Measurements from ENCODE around the gene PLD3. TPM values are rescaled to one million over a fixed set of nuclear protein-coding genes. Genes with fewer than 3 reads are reported as not detected.

Gene PLD3
- total and polyA plus RNA-seq, 2 experiments from 2014 or later: 181 to 490 TPM

DNA sequence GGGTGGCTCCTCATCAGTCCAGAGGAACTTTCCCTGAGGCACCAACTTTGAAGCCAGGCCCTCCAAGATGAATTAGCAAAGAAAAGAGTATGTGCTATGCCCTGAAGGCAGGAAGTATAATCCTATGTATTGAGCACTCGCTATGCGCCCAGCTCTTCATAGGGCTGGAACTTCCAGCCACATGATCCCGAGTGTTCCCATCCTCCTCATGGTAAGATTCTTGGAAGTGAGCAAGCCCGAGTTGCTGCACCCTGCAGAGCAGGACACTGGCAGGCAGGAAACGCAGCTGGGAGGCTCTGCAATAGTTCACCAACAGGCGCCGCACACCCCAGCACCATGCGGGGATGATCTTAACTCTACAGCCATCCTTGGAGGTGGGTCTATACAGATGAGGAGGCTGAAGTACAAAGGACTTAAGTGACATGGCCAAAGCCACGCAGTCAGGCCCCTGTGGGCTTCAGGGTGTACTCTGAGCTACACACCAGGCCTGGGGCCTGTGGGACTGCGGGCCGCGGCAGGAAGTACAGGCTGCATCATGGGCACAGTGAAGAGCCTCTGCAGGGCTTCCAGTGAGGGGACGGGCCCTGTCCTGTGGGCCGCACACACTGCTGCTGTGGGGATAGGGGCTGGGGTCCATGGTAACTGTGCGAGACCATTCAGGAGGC, 25.4 kb upstream of the PLD3 start (continued):
- TF ChIP-seq, protein P1, sequence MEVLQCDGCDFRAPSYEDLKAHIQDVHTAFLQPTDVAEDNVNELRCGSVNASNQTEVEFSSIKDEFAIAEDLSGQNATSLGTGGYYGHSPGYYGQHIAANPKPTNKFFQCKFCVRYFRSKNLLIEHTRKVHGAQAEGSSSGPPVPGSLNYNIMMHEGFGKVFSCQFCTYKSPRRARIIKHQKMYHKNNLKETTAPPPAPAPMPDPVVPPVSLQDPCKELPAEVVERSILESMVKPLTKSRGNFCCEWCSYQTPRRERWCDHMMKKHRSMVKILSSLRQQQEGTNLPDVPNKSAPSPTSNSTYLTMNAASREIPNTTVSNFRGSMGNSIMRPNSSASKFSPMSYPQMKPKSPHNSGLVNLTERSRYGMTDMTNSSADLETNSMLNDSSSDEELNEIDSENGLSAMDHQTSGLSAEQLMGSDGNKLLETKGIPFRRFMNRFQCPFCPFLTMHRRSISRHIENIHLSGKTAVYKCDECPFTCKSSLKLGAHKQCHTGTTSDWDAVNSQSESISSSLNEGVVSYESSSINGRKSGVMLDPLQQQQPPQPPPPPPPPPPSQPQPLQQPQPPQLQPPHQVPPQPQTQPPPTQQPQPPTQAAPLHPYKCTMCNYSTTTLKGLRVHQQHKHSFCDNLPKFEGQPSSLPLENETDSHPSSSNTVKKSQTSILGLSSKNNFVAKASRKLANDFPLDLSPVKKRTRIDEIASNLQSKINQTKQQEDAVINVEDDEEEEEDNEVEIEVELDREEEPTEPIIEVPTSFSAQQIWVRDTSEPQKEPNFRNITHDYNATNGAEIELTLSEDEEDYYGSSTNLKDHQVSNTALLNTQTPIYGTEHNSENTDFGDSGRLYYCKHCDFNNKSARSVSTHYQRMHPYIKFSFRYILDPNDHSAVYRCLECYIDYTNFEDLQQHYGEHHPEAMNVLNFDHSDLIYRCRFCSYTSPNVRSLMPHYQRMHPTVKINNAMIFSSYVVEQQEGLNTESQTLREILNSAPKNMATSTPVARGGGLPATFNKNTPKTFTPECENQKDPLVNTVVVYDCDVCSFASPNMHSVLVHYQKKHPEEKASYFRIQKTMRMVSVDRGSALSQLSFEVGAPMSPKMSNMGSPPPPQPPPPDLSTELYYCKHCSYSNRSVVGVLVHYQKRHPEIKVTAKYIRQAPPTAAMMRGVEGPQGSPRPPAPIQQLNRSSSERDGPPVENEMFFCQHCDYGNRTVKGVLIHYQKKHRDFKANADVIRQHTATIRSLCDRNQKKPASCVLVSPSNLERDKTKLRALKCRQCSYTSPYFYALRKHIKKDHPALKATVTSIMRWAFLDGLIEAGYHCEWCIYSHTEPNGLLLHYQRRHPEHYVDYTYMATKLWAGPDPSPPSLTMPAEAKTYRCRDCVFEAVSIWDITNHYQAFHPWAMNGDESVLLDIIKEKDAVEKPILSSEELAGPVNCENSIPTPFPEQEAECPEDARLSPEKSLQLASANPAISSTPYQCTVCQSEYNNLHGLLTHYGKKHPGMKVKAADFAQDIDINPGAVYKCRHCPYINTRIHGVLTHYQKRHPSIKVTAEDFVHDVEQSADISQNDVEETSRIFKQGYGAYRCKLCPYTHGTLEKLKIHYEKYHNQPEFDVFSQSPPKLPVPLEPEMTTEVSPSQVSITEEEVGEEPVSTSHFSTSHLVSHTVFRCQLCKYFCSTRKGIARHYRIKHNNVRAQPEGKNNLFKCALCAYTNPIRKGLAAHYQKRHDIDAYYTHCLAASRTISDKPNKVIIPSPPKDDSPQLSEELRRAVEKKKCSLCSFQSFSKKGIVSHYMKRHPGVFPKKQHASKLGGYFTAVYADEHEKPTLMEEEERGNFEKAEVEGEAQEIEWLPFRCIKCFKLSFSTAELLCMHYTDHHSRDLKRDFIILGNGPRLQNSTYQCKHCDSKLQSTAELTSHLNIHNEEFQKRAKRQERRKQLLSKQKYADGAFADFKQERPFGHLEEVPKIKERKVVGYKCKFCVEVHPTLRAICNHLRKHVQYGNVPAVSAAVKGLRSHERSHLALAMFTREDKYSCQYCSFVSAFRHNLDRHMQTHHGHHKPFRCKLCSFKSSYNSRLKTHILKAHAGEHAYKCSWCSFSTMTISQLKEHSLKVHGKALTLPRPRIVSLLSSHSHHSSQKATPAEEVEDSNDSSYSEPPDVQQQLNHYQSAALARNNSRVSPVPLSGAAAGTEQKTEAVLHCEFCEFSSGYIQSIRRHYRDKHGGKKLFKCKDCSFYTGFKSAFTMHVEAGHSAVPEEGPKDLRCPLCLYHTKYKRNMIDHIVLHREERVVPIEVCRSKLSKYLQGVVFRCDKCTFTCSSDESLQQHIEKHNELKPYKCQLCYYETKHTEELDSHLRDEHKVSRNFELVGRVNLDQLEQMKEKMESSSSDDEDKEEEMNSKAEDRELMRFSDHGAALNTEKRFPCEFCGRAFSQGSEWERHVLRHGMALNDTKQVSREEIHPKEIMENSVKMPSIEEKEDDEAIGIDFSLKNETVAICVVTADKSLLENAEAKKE (CRISPR knock-in tag; IDR thresholded peaks at IDR 0.05): no peak
- TF ChIP-seq CREB1 (CRISPR knock-in tag; IDR thresholded peaks at IDR 0.05; ENCODE audit: low read depth) (no peak), STAT1 (IDR thresholded peaks at IDR 0.05; ENCODE audit: unreplicated experiment) (no peak), EZH2phosphoT487 (IDR thresholded peaks at IDR 0.05; ENCODE audit: unreplicated experiment) (no peak)
- TF ChIP-seq, protein P2, sequence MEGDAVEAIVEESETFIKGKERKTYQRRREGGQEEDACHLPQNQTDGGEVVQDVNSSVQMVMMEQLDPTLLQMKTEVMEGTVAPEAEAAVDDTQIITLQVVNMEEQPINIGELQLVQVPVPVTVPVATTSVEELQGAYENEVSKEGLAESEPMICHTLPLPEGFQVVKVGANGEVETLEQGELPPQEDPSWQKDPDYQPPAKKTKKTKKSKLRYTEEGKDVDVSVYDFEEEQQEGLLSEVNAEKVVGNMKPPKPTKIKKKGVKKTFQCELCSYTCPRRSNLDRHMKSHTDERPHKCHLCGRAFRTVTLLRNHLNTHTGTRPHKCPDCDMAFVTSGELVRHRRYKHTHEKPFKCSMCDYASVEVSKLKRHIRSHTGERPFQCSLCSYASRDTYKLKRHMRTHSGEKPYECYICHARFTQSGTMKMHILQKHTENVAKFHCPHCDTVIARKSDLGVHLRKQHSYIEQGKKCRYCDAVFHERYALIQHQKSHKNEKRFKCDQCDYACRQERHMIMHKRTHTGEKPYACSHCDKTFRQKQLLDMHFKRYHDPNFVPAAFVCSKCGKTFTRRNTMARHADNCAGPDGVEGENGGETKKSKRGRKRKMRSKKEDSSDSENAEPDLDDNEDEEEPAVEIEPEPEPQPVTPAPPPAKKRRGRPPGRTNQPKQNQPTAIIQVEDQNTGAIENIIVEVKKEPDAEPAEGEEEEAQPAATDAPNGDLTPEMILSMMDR (conservative IDR thresholded peaks at IDR 0.05; ENCODE audit: low read depth in 2 of 2): no peak

DNA sequence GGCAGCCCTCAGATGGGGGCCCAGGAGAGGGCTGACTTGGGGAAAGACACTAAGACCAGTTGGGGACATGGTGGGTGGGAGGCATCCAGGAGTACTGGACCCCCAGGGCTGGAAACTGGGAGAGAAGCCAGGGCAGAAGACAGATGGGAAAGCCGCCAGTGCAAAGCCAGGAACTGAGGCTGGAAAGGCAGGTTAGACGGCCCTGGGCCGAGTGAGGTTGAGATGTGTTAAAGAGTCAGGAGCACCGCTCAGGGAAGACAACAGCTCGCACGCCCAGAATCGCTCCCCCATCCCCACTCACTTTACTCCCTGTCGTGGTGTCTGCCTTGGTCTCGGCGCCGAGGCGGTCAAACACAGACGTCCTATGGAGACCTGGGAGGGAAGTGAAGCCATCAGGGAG, 24.8 kb upstream of the PLD3 start:
- Mint-ChIP-seq H3K9me3 (peaks cover 2% of the 10 kb centered on the region; the same call in 1 of the 3 replicates), H3K27me3 (ENCODE audit: insufficient read depth, low read depth, poor library complexity) (peaks cover 8% of the 10 kb centered on the region), H3K27ac (no peak overlapping the region; the same call in 1 of the 2 replicates), H3K4me3 (no peak overlapping the region; the same call in 2 of the 3 replicates), H3K36me3 (ENCODE audit: low read depth) (peaks cover 52% of the 10 kb centered on the region), H3K4me1 (peaks cover under 1% of the 10 kb centered on the region; the same call in 1 of the 3 replicates)
- Histone ChIP-seq H3K4me1 (ENCODE audit: insufficient read depth) (no peaks in the 10 kb centered on the region), H2AFZ (no peak overlapping the region), H3F3A (replicated peaks; ENCODE audit: low read depth) (no peaks in the 10 kb centered on the region), H4K20me1 (replicated peaks; ENCODE audit: insufficient read depth) (peaks cover 6% of the 10 kb centered on the region), H3K36me3 (ENCODE audit: insufficient read depth) (no peaks in the 10 kb centered on the region; the same call in 1 of the 2 replicates), H3K9me2 (ENCODE audit: insufficient read depth) (no peaks in the 10 kb centered on the region), H3K27me3 (ENCODE audit: insufficient read depth) (no peaks in the 10 kb centered on the region), H3K27ac (ENCODE audit: low read depth) (no peak overlapping the region), H3K4me3 (no peak overlapping the region), H3K79me2 (replicated peaks; ENCODE audit: insufficient read depth) (no peaks in the 10 kb centered on the region), H3K4me2 (no peak overlapping the region)
- ATAC-seq (no peak), DNase-seq (ENCODE audit: low spot score) (no peak)
- TF ChIP-seq POLR2AphosphoS5 (IDR thresholded peaks at IDR 0.05; ENCODE audit: low read depth) (no peak), ZNF114 (CRISPR knock-in tag; IDR thresholded peaks at IDR 0.05) (no peak), EZH2 (IDR thresholded peaks at IDR 0.05; ENCODE audit: low read depth, unreplicated experiment) (no peak)
